Measurements from ENCODE around the gene CASQ1.

DNA sequence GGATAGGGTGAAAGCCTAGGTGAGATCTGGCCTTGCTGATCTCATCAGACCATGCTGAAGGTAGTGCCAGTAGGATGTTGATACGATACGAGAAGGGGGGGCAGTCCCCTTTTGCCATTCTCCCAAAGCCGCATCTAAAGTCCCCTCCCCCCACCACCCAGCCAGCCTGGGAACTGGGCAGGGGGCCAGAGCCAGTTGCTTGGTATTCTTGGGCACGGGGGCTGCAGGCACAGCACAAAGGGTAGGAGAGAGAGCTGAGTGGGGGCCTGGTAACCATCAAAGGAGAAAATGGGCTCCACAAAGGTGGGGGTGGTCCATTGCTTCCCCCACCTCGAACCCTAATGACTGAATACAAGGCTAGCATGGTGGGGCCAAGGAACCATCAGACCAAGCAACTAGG lies 20.2 kb downstream of the CASQ1 start:
- no peak for TF ChIP-seq POLR2A (IDR thresholded peaks at IDR 0.05; ENCODE audit: low read depth, low read length)
- no peak for TF ChIP-seq PAX5 (IDR thresholded peaks at IDR 0.05; ENCODE audit: insufficient read depth, low read length, severe bottlenecking)
- no peak for TF ChIP-seq POLR2AphosphoS5 (IDR thresholded peaks at IDR 0.05; ENCODE audit: low read depth, low read length)
- no peak for TF ChIP-seq POU2F2 (IDR thresholded peaks at IDR 0.05; ENCODE audit: low read depth, low read length)
